ENCODE results near the gene PCBP3.

DNA sequence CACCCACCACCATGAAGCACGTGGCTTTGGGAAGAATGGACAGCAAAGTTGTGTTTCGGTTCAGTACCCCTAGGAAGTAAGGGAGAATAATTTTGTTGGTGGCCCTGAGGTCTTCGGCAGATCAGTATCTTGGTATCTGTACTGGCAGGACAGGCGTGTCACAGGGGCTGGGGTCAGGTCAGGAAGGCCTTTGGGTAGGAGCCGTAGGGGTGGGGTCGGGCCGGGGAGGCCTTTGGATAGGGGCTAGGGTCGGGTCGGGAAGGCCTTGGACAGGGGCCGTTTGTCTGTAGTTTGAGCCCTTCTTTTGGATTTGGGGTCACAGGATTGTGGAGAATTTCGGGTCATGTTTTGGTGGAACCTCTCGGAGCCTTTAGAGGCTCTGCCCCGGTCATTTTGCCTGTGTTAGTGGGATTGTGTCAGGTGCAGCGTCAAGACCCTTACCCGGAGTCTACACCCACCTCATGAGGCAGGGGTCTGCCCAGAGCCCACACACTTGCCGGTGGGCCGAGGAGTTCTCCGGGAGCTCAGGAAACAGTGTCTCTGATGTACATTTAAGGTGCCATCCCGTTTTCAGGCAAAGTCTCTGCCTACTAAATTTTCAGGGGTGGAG, 262.8 kb downstream of the PCBP3 start:
- TF ChIP-seq POLR2A (IDR thresholded peaks at IDR 0.05; ENCODE audit: control extremely low read depth in 1 of 2, low read depth in 2 of 2, low read length in 2 of 2) (no peak), POLR2AphosphoS5 (IDR thresholded peaks at IDR 0.05; ENCODE audit: low read depth, low read length) (no peak)
